ENCODE data around the gene NCOA1. TPM values are rescaled to one million over a fixed set of nuclear protein-coding genes. Genes with fewer than 3 reads are reported as not detected.

Gene NCOA1
- total RNA-seq, 2 experiments from 2014 or later: 23.6 to 24.7 TPM

DNA sequence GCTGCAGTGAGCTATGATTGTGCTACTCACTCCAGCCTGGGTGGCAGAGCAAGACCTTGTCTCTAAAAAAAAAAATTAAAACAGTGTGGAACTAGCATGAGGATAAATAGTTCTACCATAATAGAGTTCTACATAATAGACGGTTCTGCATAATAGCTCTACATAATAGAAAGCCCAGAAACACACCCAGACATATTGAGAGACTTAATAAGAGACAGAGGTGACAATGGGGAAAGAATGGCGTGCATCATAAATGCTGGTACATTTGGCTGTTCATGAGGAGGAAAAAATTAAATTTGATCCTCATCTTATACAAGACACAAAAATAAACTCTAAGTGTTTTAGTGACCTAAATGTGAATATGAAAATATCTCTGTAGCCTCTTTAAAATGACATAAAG is 243.7 kb downstream of the NCOA1 start:
- H3K4me3 Mint-ChIP-seq: no peak overlapping the region
- DNase-seq (no peak), ATAC-seq (ENCODE audit: low read depth) (no peak)
- no peaks in the 10 kb centered on the region for H3K27me3 Mint-ChIP-seq
- H3K4me1 Mint-ChIP-seq: no peaks in the 10 kb centered on the region
- H3K9me3 Mint-ChIP-seq: no peaks in the 10 kb centered on the region
- H3K27ac Mint-ChIP-seq: no peak overlapping the region
- POLR2A ChIA-PET: interaction anchor here (0.6 kb wide), 1 partner anchor 328 kb away, joined by 4 read pairs; no protein-coding TSS in a partner anchor
- H3K36me3 Mint-ChIP-seq: peaks cover 3% of the 10 kb centered on the region

DNA sequence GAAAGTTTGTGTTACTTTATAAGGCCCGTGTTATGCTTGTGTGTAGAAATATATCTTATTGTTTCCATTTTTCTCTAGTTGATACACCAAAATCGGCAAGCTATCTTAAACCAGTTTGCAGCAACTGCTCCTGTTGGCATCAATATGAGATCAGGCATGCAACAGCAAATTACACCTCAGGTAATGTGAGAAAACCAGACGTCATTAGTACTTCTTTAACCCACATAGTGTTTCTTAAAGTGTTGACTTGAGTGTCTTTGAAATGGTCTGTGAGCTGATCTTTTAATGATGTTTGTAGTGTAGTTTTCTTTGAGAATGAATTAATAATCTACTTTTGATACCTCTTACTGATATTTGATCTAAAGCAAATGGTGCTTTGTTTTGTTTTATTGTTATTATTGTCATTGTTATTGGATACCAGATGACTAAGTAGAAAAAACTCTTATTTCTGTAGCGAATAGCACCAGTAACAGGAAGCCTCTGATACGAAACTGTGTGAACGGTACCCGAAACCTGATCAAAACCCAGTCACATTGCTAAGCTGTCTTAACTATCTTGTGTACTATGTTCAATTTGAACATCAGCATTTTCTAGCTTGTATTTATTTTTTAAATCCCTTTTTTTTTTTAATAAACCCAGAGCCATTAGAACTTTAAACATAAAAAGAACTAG is 248.4 kb downstream of the NCOA1 start:
- Mint-ChIP-seq H3K4me3 (no peak overlapping the region), H3K27ac (no peak overlapping the region), H3K4me1 (no peaks in the 10 kb centered on the region), H3K9me3 (no peaks in the 10 kb centered on the region), H3K36me3 (peaks cover 9% of the 10 kb centered on the region), H3K27me3 (no peaks in the 10 kb centered on the region)
- DNase-seq (no peak), ATAC-seq (ENCODE audit: low read depth) (no peak)
- POLR2A ChIA-PET: no interaction called here

DNA sequence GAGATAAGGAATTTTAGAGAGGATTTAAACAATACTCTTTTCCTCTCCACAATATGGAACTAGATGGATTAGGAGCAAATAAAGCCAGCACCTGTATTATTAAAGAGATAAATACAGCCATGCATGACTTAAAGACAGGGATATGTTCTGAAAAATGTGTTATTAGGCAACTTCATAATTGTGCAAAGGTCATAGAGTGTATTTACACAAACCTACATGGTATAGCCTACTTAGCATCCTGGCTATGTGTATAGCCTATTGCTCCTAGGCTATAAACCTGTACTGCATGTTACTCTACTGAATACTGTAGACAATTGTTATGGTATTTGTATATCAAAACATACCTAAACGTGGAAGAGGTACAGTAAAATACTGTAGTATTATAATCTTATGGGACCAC is 249.1 kb downstream of the NCOA1 start:
- H3K27ac Mint-ChIP-seq: no peak overlapping the region
- POLR2A ChIA-PET: no interaction called here

DNA sequence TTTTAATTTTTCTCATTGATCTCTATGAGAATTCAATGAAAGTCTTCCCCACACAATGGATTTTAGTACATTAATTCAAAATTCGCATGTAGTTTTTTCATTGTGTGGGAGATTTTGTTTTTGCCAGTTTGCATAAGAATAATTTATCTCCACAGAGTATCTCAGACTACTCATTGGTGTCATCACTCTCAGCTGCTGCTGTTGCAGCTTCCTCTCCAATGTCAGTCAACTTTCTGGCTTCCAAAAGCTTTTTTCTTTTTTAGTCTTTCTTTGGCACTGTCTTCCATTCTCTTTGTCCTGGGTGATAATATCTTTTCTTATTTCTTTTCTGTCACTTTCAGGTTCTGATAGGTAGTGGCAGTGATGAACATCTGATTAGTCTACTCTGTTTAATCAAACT is 251.7 kb downstream of the NCOA1 start:
- H3K4me1 Mint-ChIP-seq: no peaks in the 10 kb centered on the region
- H3K27ac Mint-ChIP-seq: no peak overlapping the region
- no peak for DNase-seq
- POLR2A ChIA-PET: no interaction called here
- ATAC-seq (ENCODE audit: low read depth): no peak
- H3K4me3 Mint-ChIP-seq: no peak overlapping the region
- H3K36me3 Mint-ChIP-seq: peaks cover 11% of the 10 kb centered on the region
- H3K9me3 Mint-ChIP-seq: no peaks in the 10 kb centered on the region
- H3K27me3 Mint-ChIP-seq: no peaks in the 10 kb centered on the region

More for the DNA sequence above, 249.1 kb downstream of the NCOA1 start:
- H3K4me3 Mint-ChIP-seq: no peak overlapping the region
- H3K36me3 Mint-ChIP-seq: peaks cover 9% of the 10 kb centered on the region
- ATAC-seq (ENCODE audit: low read depth): no peak
- H3K4me1 Mint-ChIP-seq: no peaks in the 10 kb centered on the region
- no peaks in the 10 kb centered on the region for H3K9me3 Mint-ChIP-seq
- DNase-seq: no peak
- H3K27me3 Mint-ChIP-seq: no peaks in the 10 kb centered on the region

DNA sequence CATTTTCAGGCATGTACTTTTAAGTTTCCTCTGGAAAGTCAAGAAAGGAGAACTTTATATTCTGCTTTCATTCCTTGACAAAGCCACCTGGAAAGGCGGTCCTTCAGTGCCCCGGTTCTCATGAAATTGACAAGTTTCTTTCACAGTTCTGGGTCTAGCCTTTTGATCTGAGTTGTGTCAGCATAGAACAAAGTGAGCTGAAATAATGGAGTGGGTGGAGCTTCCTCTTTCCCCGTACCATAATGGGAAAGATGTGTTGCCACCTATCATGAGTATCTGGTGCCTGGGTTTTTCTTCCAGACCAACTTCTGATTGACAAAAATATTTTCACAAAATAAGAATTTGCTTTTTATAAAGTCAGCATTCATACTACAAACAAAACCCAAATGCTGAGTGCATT is 252.9 kb downstream of the NCOA1 start:
- H3K36me3 Mint-ChIP-seq: peaks cover 11% of the 10 kb centered on the region
- H3K27me3 Mint-ChIP-seq: no peaks in the 10 kb centered on the region
- POLR2A ChIA-PET: no interaction called here
- ATAC-seq (ENCODE audit: low read depth) (no peak), DNase-seq (no peak)
- no peaks in the 10 kb centered on the region for H3K4me1 Mint-ChIP-seq
- no peaks in the 10 kb centered on the region for H3K9me3 Mint-ChIP-seq
- no peak overlapping the region for H3K4me3 Mint-ChIP-seq
- H3K27ac Mint-ChIP-seq: no peak overlapping the region

DNA sequence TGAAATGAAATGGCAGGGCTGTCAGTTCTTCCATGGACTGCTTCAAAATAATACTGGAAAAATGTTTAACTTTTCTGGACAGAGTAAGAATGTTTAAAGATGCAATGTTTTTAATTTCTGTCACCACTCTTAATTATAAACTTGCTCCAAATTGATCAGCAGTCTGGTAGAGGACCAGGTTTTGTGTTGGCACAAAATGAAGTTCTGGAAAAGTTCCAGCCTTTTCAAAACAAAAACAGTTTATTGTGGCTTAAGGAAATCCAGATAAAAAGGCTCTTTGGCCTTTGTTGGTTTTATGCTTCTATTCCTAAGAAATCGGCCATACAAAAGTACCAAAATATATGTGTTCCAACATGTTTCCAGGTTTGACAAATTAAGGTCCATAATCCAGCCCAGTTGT is 253.3 kb downstream of the NCOA1 start:
- ATAC-seq (ENCODE audit: low read depth) (no peak), DNase-seq (no peak)
- no peaks in the 10 kb centered on the region for H3K27me3 Mint-ChIP-seq
- H3K4me3 Mint-ChIP-seq: no peak overlapping the region
- POLR2A ChIA-PET: no interaction called here
- H3K27ac Mint-ChIP-seq: no peak overlapping the region
- H3K9me3 Mint-ChIP-seq: no peaks in the 10 kb centered on the region
- peaks cover 2% of the 10 kb centered on the region for H3K4me1 Mint-ChIP-seq
- H3K36me3 Mint-ChIP-seq: peaks cover 13% of the 10 kb centered on the region

DNA sequence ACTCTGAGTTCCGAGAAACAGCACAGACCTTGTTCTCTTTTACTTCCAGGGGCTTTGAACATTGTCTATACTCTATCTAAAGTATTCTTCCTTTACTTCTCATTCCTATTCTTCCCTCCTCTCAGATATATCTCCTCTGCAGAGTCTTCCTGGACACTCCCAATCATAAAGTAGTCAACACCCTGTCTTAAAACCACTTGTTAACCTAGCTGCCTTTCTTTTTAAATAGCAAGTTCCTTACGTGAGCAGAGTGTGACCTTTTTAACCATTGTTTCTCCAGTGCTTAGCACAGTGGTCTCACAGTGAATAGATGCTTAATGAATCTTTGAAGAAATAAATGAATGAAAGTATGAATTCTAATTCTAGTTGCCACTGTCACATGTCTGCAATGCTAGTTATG is 254.8 kb downstream of the NCOA1 start:
- Mint-ChIP-seq H3K27me3 (no peaks in the 10 kb centered on the region), H3K27ac (no peak overlapping the region), H3K36me3 (peaks cover 14% of the 10 kb centered on the region), H3K4me3 (no peak overlapping the region), H3K9me3 (no peaks in the 10 kb centered on the region), H3K4me1 (peaks cover 2% of the 10 kb centered on the region)
- ATAC-seq (ENCODE audit: low read depth) (no peak), DNase-seq (no peak)
- POLR2A ChIA-PET: no interaction called here

DNA sequence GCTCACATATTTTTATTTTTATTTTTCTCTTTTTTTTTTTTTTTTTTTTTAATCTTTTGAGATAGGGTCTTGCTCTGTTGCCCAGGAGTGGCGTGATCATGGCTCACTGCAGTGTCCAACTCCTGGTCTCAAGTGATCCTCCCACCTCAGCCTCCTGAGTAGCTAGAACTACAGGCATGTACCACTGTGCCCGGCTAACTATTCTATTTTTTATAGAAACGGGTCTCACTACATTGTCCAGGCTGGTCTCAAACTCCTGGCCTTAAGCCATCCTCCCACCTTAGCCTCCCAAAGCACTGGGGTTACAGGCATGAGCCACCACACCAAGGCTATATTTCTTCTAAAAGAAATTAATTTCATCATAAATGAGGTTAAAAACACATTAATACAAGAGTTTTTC is 256.2 kb downstream of the NCOA1 start:
- ATAC-seq (ENCODE audit: low read depth) (no peak), DNase-seq (no peak)
- H3K27me3 Mint-ChIP-seq: no peaks in the 10 kb centered on the region
- H3K4me3 Mint-ChIP-seq: no peak overlapping the region
- POLR2A ChIA-PET: interaction anchor here (0.7 kb wide), 1 partner anchor 1637 kb away, joined by 7 read pairs; no protein-coding TSS in a partner anchor
- H3K4me1 Mint-ChIP-seq: peaks cover 2% of the 10 kb centered on the region
- no peaks in the 10 kb centered on the region for H3K9me3 Mint-ChIP-seq
- H3K27ac Mint-ChIP-seq: no peak overlapping the region
- H3K36me3 Mint-ChIP-seq: peaks cover 9% of the 10 kb centered on the region

DNA sequence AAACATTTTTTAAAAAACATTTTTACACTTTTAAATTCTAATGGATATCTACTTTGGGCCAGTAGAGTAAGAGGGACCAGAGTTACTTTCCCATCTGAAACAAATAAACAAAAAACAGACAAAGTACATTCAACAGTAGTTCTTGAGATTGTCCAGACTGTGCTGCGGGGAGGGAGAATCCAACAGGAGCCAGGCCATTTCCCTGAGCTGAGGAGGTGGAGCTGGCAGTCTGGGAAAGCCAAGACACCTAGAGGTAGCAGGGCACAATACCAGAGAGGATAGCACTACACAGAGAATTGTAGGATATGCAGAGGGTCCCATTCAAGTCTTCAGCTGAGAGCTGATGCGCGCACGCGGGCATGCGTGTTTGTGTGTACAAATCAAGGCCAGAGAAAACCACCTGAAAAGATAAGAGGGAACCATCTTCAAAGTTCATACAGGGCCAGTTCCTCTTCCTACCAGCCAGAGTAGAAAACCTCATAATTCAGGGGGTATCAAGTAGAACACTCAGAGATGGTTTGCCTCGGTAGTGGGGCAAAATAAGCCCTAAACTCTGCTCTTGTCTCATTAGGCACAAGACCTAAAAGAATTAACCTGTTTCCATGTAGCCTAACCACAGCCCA is 258.1 kb downstream of the NCOA1 start:
- no peak for ATAC-seq (ENCODE audit: low read depth)
- Mint-ChIP-seq H3K36me3 (peaks cover 6% of the 10 kb centered on the region), H3K27ac (no peak overlapping the region), H3K27me3 (no peaks in the 10 kb centered on the region), H3K9me3 (no peaks in the 10 kb centered on the region), H3K4me1 (peaks cover 2% of the 10 kb centered on the region), H3K4me3 (no peak overlapping the region)
- POLR2A ChIA-PET: no interaction called here
- no peak for DNase-seq

DNA sequence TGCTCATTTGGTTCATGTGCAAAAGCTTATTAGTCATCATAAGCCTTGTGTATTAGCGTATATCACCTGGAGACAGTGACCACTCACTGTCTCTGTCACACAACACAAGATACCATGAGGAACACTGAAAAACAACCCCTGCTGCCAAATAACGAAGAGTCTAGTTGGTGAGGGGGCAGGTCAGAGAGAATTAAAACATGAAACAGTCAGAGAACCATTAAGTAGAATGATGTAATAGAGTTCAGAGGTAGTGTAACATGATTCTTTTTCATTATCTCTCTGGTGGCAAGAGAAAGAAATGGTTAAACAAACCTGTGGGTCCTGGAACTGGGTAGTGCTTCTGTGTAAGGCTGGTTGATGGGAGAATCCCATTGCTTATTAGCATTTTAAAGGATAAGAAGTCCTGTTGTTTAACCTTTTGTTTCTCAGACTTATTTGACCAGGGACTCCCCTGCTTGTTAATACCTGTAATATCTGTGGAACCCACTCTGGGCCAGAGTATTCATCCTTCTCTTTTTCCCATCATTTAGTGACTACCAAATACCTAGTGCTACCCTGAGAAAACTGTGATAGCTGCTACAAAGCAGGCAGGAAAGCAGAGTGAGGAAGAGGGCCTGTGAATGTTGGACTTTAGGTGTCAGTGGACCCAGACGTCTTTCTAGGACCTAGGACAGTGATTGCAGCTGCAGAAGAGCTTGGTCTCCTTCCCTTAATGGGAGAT is 264.1 kb downstream of the NCOA1 start:
- DNase-seq (no peak), ATAC-seq (ENCODE audit: low read depth) (no peak)
- Mint-ChIP-seq H3K4me1 (no peaks in the 10 kb centered on the region), H3K36me3 (peaks cover 7% of the 10 kb centered on the region), H3K4me3 (no peak overlapping the region), H3K27me3 (no peaks in the 10 kb centered on the region), H3K27ac (no peak overlapping the region), H3K9me3 (no peaks in the 10 kb centered on the region)
- POLR2A ChIA-PET: no interaction called here

DNA sequence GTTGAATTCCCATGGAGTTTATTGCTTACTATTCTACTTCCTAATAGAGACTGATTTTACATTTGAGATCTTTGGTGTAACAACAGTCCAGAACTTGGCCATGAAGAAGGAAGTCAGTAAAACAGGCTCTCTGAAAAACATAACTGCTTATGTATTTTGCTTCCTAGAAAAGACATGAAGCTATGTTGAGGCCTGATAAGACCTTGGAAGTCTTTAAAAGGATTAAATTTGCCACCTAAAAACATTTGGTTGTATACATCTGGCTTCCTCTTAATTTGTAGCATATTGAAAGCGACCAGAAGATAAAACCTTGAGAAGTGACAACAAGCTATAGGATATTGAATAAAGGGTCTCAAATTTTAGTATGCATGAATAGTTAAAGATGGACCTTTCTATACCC is 265.7 kb downstream of the NCOA1 start:
- no peak for ATAC-seq (ENCODE audit: low read depth)
- H3K4me3 Mint-ChIP-seq: no peak overlapping the region
- no peaks in the 10 kb centered on the region for H3K9me3 Mint-ChIP-seq
- no peaks in the 10 kb centered on the region for H3K4me1 Mint-ChIP-seq
- no peak overlapping the region for H3K27ac Mint-ChIP-seq
- no peaks in the 10 kb centered on the region for H3K27me3 Mint-ChIP-seq
- H3K36me3 Mint-ChIP-seq: peaks cover 5% of the 10 kb centered on the region
- no peak for DNase-seq
- POLR2A ChIA-PET: no interaction called here

DNA sequence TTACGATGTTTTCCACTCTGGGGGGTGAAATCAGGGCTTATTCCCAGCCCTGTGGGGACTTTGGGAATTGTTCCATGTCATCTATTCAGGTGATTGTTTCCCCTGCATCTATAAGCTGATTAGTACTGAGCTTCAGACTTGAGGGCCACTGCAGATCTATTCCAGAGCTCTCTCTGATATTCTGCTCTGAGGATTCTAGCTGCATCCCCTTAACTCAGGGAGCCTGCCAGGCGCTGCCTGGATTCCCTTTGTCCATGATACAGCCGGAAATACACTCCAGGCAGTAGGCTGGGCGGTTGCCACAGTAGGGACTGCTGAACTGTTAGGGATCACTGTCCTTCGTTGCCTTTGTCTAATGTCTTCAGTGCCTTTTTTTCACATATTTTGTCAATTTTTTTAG is 270.8 kb downstream of the NCOA1 start:
- H3K27ac Mint-ChIP-seq: no peak overlapping the region
- H3K27me3 Mint-ChIP-seq: no peaks in the 10 kb centered on the region
- no peak for DNase-seq
- no peak overlapping the region for H3K4me3 Mint-ChIP-seq
- no peaks in the 10 kb centered on the region for H3K9me3 Mint-ChIP-seq
- no peak for ATAC-seq (ENCODE audit: low read depth)
- H3K36me3 Mint-ChIP-seq: peaks cover 17% of the 10 kb centered on the region
- peaks cover 7% of the 10 kb centered on the region for H3K4me1 Mint-ChIP-seq
- POLR2A ChIA-PET: no interaction called here

DNA sequence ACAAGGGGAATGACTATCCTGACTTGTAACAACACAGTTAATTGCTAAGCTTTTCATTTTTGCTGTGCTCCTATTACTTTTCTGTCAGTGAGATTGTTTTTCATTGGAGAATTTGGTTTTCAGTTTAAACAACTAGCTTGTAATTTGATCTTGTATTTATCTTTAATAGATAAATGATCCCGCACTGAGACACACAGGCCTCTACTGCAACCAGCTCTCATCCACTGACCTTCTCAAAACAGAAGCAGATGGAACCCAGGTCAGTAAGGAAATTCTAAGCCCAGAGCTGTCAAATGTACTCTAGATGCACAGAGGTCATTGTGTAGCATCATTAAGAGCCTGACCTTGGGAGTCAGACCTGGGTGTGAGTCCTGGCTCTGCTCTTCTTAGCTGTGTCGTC is 271.5 kb downstream of the NCOA1 start:
- peaks cover 7% of the 10 kb centered on the region for H3K4me1 Mint-ChIP-seq
- H3K27me3 Mint-ChIP-seq: no peaks in the 10 kb centered on the region
- DNase-seq (no peak), ATAC-seq (ENCODE audit: low read depth) (no peak)
- POLR2A ChIA-PET: no interaction called here
- no peak overlapping the region for H3K4me3 Mint-ChIP-seq
- no peaks in the 10 kb centered on the region for H3K9me3 Mint-ChIP-seq
- peaks cover 19% of the 10 kb centered on the region for H3K36me3 Mint-ChIP-seq
- H3K27ac Mint-ChIP-seq: no peak overlapping the region

DNA sequence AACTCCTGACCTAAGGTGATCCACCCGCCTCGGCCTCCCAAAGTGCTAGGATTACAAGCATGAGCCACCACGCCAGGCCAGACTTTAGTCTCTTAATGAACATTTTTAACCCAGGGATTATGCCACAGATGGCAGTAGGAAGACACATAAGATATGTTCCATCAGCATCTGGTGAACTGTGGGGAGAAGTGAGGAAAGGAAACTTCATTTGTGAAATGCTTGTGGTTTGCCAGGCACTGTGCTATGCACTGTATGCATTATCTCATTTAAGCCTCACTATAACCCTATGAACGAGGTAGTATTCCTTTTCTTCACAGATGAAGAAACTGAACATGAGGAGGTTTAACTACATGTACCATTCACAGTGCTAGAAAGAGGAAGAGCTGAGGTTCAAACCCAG is 272.8 kb downstream of the NCOA1 start:
- H3K27ac Mint-ChIP-seq: no peak overlapping the region

More for the DNA sequence above, 272.8 kb downstream of the NCOA1 start:
- H3K27me3 Mint-ChIP-seq: no peaks in the 10 kb centered on the region
- H3K4me3 Mint-ChIP-seq: no peak overlapping the region
- peaks cover 7% of the 10 kb centered on the region for H3K4me1 Mint-ChIP-seq
- DNase-seq (no peak), ATAC-seq (ENCODE audit: low read depth) (no peak)
- H3K9me3 Mint-ChIP-seq: no peaks in the 10 kb centered on the region
- H3K36me3 Mint-ChIP-seq: peaks cover 16% of the 10 kb centered on the region
- POLR2A ChIA-PET: no interaction called here

Data from activated naive CD8-positive, alpha-beta T cell treated with anti-CD3 and anti-CD28 coated beads, Interleukin-2, amount 10 ng/mL, durations not matched to agents 7 days and 5 days (primary cell).